ENCODE measurements around the gene HACE1.

The HACE1 gene

DNA sequence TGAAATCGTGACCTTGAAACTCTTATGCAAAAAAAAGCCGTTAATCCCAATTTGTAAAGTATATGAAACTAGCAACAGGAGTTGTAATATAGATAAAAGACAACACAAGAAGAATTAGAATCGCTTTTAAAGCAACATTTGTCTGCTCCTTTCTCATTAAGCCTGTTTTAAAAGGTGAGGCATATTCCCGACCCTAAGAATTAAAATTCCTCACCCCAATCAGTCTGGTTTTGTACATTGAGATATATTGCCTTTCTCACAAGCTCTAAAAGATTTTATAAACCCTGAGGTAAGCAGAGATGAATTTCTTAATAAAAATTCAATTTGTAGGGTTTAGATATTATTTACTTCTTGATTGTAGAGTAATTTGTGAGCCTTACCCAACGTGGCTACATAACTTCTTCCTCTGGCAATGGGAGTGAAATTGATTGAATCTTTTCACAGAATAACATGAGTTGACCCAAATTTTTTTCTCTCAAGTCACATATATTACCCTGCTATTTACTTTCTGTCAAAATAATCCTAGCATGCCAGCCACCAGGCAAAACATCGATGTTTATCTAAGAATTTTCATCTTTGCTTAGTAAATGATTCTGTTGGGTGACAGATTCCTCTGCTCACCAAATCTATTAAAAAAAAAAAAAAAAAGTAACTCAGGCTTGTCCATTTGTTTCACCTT lies 173.7 kb downstream of the HACE1 start:
- no peak for DNase-seq (ENCODE audit: low read depth)
- no peak overlapping the region for H3K4me3 ChIP-seq (ENCODE audit: low read length)
- TF ChIP-seq, protein P1, sequence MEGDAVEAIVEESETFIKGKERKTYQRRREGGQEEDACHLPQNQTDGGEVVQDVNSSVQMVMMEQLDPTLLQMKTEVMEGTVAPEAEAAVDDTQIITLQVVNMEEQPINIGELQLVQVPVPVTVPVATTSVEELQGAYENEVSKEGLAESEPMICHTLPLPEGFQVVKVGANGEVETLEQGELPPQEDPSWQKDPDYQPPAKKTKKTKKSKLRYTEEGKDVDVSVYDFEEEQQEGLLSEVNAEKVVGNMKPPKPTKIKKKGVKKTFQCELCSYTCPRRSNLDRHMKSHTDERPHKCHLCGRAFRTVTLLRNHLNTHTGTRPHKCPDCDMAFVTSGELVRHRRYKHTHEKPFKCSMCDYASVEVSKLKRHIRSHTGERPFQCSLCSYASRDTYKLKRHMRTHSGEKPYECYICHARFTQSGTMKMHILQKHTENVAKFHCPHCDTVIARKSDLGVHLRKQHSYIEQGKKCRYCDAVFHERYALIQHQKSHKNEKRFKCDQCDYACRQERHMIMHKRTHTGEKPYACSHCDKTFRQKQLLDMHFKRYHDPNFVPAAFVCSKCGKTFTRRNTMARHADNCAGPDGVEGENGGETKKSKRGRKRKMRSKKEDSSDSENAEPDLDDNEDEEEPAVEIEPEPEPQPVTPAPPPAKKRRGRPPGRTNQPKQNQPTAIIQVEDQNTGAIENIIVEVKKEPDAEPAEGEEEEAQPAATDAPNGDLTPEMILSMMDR (conservative IDR thresholded peaks at IDR 0.05; ENCODE audit: low read depth, low read length) = no peak

DNA sequence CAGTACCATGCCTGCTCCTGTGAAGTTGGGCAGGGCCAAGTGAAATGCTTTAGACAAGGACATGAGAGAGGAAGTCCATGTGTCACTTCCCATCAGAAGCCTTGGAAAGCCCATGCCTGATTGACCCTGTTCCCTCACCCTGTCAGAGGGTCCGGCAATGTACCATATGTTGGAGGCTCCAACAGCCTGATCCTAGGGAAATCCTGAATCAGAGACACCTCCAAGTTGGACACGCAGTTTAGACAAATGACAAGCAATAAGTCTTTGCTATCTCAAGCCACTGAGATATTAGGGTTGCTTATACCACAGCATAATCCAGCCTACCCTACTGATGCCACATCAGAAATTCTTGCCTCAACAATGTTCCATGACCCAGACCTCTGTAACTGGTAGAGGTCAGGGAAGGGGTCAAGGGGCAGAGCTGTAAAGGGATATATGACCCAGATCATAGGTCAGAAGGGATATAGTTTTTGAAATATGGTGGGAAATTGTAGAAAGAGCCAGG lies 174.8 kb downstream of the HACE1 start:
- DNase-seq (ENCODE audit: low read depth) = no peak
- TF ChIP-seq, protein P1 (conservative IDR thresholded peaks at IDR 0.05; ENCODE audit: low read depth, low read length) = no peak
- no peak overlapping the region for H3K4me3 ChIP-seq (ENCODE audit: low read length)

DNA sequence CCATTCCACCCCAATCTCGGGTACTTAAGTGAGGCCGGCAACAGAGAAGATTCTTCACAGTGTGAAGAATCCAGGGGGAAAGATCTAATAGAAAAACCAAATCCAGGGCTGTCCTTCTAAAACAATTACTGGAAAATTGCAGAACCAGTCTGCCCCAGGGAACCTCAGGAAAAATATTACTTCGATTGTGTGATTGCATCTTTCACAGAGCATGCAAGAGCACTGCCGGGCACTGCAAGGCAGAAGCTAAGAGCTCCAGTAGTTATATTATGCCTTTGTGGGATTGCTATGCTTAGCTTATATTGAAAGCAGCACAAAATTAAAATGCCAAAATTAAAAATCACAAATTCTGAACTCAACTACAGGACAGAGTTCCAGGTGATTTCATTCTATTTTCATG lies 175.9 kb downstream of the HACE1 start:
- no peak overlapping the region for H3K4me3 ChIP-seq (ENCODE audit: low read length)
- no peak for DNase-seq (ENCODE audit: low read depth)
- TF ChIP-seq, protein P1 (conservative IDR thresholded peaks at IDR 0.05; ENCODE audit: low read depth, low read length) = no peak

DNA sequence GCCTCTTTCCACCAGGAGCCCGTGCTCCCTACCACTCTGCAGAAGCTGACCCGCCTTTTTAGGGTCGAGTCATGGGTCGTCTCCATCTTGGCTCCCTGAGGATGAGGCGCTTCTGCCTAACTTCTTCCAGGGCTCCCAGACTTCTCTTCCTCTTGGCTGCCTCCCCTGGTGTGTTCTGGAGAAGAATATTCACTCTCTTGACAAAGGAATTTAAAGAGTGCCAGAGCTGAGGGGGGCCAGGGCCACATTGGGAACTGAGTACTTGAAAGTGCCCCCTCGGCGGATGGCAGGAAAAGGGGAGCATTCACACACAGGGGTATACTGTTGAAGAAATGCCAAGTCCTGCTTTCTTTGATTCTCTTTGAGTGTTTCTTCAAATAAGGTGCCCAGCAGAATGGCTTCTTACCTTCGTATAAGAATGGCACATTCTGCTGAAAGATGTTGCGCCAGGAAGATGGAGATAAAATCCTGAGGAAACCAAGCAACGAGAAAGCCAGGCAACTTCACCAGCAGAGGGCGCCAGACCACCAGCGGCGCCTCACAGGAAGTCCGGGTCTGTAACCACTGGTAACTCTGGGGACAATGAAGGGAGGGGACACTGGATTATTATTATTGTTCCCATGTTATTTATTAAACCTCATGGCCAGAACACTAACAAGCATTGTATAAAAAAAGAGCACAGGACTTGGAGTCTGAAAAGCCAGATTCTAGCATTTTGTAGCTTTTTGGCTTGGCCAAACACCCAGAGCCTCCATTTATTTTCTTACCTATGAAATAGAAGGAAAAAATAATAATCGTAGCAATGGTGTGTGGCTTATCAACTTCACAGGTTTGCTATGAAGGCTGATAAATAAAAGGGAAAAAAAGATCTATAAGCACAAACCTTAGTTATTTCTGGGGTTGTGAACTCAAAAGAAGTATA lies 176.7 kb downstream of the HACE1 start:
- no peak for DNase-seq (ENCODE audit: low read depth)
- TF ChIP-seq, protein P1 (conservative IDR thresholded peaks at IDR 0.05; ENCODE audit: low read depth, low read length) = peak; percentile 72
- no peak overlapping the region for H3K4me3 ChIP-seq (ENCODE audit: low read length)

DNA sequence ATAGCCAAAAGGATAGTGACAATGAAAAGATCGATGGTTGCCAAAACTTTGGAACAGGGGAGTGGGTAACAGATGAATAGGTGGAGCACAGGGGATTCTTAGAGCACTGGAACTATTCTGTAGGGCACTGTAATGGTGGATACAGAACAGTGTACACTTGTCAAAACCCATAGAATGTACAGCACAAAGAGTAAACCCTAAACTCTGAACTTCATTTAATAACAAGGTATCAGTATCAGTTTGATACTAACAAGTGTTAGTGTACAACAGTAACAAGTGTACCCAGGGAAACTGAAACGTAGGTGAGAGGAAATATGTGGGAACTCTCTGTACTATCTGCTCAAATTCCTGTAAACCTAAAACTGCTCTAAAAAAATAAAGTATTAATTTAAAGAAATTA lies 179.2 kb downstream of the HACE1 start:
- DNase-seq (ENCODE audit: low read depth) = no peak

DNA sequence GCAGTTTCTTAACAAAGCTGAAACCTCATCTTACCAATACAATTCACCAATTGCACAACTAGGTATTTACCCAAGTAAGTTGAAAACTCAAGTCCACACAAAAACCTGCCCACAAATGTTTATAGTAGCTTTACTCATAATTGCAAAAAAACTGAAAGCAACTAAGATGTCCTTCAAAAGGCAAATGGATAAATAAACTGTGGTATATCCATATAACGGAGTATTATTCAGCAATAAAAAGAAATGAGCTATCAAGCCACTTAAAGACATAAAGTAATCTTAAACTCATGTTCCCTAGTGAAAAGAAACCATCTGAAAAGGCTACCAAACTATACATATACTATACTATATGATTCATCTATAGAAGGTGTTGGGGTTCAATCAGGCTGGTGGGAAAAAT lies 179.7 kb downstream of the HACE1 start:
- H3K4me3 ChIP-seq (ENCODE audit: low read length) = no peak overlapping the region
- TF ChIP-seq, protein P1 (conservative IDR thresholded peaks at IDR 0.05; ENCODE audit: low read depth, low read length) = no peak
- no peak for DNase-seq (ENCODE audit: low read depth)

More for the DNA sequence above, 179.2 kb downstream of the HACE1 start:
- TF ChIP-seq, protein P1 (conservative IDR thresholded peaks at IDR 0.05; ENCODE audit: low read depth, low read length) = no peak
- no peak overlapping the region for H3K4me3 ChIP-seq (ENCODE audit: low read length)

Measured in retinal pigment epithelial cell (primary cell).